CD4-positive, alpha-beta T cell treated with Interleukin-17A for 4 hours (primary cell): Measurements from ENCODE around the gene PARVB.

Source experiments
- DNase-seq: peaks from one replicate; pipeline ENCODE4 v3.0.0-alpha.2; 2020; ENCODE audit warnings: mixed read lengths

Gene PARVB

DNA sequence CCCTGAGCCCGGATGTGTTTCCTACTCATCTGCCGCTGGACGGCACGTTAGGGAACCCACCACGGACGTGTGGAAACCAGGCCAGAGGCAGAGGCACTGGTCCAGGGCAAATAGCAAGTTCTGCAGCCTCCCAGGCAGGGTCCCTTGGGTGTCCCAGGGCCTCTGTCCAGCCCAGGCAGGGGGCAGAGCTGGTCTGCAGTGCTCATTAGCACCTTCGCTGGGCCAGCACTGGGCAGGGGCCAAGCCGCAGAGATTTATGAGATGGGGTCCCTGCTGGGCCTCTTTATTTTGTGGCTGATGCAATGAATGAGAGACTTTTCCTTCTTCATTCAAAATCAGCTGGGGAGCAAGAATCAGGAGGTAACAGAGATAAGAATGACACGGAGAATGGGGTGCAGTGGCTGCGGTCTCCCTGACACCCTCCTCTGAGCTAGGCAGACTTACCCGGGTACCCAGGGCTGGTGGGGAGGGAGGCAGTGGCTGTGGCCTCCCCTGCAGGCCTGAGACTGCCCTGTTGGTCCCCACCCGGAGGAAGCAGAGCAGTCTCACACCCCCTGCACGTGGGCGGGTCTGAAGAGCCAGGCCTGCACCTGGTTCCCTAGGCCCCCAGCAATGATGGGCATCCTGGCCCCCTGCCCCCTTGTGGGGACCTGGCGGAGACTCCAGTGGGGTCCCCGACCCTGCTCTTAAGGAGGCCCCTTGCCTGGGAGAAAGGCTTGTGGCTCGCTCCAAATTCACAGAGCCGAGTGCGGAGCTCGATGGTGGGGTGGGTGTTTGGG is 142.6 kb downstream of the PARVB start:
- no peak for DNase-seq

DNA sequence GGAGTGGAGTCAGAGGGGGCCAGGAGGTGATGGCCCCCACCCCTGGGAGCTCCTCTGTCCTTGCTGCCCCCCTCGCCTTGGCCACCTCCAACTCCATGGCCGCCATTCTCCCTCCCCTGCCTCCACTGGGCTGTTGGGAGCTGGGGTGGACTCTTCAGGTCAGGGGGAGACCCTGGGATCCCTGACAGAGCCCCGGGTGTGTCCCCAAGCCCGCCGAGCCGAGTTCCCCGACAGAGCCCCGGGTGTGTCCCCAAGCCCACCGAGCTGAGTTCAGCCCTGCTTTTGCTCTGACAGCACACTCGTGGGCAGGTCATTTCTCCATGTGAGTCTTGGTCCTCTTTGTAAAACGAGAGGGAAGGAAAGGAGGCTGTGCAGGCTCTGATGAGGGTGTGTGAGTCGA is 143.4 kb downstream of the PARVB start:
- DNase-seq: no peak

DNA sequence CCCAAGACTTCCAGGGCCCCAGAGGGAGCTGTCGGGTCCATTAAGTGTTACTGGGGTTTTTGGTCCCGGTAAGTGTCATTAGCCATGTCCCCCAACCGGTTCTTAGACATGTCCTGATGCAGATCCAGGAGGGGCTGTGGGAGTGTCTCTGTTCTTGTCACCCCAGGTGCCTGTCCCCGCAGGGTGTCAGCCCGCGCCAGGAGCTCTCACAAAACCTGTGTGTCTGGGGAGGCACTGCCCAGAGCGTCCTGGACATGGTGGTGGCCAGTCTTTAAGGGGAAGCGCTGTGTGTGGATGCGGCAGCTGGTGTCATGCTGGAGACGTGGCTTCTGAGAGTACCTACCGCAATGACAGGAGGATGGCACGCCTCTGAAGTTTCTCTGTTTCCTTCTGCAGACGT is 144.1 kb downstream of the PARVB start:
- DNase-seq: no peak

DNA sequence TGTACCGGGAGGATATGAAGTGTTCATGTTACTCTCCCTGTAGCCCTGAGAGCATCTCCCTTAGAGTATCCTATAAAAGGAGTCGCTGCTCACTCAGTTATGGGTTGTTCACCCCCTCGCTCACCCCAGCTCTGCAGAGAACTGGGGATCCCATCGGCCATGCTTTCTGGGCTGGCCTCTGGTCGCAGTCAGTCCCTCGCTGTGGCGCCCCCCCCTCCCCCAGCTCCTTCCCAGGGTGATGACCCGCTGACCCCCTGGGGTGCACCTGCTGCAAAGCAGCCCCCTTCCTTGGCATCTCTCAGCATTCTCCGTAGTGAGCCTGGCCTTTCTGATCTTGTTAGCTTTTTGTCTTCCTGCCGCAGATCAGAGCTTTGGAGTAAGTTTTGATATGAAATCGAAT is 146.4 kb downstream of the PARVB start:
- DNase-seq: no peak

DNA sequence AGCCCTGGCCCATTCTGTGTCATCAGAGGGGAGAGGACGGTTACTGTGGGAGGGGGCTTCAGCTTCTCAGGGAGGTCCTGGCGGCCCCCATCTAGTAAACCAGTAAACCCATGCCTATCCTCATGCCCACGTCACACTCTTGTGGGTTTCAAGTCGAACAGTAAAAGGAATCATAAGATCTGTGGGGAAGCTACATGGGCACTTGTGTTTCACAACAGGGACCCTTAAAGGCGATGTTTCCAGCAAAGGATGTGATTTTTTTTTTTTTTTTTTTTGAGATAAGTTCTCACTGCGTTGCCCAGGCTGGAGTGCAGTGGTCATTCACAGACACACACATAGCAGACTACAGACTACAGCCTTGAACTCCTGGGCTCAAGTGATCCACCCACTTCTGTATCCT is 147.5 kb downstream of the PARVB start:
- DNase-seq: no peak

DNA sequence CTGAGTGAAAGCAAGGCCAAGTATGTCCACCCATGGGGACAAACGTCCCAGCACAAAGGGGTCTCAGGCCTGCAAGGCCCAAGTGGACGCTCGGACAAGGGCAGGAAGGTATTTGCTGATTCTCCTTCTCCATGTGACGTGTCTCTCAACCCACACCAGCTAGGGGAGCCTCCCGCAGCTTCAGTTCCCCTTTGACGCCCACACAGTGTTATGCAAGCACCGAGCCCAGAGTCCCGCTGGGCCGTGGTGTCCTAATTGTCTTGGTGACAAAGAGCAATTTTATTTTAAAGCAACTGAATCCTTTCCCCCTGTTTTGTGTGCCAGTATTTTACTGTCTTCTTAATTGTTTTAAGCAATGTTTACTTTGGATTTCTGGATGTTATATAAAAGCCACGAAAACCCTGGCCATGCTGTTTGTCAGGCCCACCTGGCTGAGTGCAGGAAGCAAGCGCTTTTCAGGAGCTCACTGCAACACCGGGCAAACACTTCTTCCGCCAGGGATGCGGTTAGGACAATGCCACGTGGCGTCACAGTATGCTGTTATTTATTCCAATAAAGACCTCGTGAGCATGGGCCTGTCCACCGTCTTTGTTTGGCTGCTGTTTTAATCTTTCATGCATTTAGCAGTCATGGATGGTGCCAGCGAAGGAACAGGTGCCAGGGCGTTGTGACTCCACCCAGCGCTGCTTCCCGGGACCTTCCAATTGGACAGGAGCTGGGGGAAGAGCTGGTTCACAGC is 148.4 kb downstream of the PARVB start:
- DNase-seq: no peak

DNA sequence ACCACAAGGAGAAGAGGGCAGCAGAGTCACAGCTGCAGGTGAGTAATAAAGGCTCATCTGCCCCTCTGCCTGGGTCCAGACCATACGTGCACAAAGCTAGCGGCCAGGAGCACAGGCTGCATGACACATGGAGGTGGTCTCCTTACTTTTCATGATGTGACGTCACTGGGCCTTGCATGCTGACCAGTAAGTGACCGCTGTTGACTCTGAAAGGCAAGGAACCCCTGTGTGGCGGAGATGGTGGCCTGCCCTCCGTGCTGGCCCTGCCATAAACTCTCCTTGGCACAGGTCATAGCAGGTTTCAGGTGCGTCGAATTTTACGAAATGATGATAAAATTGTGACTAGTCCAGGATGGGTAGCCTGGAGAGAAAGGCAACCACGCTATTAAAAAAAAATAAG is 149.1 kb downstream of the PARVB start:
- no peak for DNase-seq

DNA sequence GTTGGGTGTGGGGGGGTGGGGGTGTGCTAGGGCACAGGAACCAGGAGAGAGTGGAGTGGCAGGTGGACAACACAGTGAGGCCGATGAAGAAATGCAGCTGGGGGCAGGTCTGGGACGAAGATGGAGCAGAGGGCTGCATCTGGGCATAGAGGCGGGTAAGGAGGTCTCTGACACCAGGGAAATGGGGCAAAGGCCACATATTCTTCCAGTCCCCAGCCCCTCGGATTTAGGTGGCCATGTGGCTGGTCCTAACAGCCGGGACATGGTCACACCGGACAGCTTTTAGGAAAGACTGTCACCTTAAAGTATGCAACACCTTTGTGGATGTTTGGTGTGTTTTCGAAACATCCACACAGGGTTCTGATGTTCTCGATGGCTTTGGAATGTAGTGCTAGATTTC is 151.6 kb downstream of the PARVB start:
- no peak for DNase-seq

DNA sequence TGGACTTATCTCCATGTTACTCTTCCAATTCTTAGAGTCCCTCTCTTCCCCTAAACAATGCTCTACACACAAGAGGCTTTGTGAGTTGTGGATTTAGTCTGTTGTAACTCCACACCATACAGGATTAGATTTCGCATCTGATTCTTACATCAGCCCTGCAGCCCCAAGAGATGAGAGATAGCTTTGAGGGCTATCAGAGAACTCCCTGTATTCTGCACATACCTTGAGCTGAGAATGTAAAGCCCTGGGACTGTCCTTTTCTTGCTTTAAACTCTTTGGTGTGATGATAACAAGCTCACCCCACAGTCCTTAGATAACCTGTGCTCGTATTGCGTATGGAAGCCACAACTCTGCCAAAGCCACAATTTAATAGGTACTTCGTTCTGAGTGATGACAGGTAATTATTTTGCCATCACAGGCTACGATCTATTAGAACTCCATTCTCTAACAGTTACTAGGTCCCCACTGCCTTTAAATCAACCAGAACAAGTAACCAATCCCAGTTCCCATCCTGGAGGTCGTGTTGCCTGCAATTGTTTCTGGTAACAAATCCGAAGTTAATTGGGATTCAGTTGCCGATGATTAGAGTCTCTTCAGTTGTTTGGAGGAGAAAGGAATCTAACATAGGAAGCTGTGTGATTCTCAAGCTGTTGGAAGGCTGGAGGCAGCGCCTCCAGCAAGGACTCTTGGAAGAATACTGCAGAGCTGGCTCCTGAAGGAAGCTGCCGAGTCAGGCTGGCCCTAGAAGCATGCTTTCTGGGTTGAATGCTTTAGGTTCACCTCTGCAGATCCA is 155.3 kb downstream of the PARVB start:
- no peak for DNase-seq

DNA sequence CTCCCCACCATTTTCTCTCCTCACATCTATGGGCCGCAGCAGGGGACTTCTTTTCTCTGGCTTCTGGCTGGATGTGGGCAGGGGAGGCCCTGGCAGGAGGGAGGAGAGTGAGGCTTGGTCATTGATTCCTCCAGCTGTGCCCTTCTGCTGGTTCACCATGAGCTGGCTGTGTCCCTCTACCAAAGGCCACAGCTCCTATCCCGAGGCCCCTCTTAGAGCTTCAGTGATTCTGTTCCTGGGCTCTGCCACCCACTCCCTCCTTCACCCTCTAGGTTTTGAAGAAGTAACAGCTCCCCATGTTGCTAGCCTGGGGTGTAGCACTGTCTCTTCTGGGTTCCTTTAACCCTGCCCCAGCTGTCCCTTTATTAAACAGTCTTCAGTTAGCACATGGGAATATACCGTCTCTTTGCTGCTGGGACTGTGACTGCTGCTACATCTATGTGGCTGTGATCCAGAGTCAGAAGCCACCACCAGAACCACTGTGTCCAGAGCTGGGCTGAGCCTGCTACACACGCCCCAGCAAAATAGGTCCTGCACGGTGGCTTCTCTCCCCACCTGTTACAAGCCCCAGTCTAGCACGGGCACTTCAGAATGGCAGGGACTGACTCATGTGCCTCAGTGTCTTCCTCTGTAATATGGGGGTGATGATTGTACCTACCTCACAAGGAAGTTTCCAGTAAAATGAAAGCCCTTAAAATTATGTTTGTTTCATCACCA is 156.0 kb downstream of the PARVB start:
- DNase-seq: no peak

DNA sequence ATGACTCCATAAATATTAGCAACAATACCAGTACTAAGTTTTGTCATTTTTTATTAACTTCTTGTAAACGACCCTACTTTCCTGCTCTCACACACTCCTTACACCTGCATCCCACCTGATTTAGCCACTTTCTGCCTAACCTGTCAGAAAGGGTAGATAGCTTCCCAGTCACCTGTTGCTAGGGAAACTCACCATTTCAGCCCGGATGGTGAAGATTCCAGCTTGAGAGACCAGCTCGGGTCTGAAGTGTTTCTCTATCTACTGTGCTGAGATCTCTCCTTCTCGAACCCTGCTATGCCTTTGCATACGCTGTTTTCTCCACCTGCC is 156.6 kb downstream of the PARVB start, which contains the start of gene PARVG:
Gene PARVG, plus strand, starts transcription at position 220 of the 327 bp plus-strand sequence. CDS start 2,405 bp downstream, outside the sequence.
- DNase-seq: peak; percentile 46

DNA sequence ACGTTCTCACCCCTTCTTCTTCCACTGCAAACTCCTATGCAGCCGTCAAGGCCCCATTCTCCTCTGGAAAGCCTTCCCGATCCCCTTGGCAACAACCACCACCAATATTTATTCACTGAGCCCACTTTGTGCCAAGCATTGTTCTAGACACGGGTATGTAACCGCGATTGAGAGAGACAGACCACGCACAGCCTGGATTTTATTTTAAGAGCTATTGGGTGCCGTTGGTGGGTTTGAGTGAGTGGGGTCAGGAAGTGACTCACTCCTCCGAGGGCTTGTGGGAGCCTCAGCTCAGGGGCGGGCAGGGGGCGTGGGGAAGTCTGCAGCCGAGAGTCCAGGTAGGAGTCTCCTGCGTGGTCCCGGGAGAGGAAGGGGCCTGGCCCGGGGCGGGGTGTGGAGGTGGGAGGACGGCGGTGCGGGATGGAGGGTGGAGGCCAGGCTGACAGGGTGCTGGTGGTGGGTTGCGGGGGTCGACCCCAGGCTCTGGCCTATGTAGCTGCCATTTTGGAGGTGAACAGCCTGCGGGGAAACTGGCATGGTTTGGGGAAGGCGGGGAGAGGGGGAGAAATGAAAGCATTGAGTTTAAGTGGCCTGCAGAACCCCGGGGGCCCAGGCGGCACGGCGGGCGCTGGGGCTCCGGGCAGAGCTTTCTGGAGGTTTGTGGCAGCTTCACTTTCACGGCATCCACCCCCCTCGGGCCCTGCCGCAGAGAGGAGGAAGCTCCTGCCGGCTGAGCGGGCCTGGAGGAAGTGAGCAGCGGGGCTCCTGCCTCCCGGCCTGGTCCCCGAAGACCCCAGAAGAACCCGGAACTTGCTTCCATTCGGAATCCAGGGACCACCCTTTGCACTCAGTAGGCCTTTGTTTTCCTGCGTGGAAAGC is 157.2 kb downstream of the PARVB start:
- DNase-seq: peak; percentile 82

DNA sequence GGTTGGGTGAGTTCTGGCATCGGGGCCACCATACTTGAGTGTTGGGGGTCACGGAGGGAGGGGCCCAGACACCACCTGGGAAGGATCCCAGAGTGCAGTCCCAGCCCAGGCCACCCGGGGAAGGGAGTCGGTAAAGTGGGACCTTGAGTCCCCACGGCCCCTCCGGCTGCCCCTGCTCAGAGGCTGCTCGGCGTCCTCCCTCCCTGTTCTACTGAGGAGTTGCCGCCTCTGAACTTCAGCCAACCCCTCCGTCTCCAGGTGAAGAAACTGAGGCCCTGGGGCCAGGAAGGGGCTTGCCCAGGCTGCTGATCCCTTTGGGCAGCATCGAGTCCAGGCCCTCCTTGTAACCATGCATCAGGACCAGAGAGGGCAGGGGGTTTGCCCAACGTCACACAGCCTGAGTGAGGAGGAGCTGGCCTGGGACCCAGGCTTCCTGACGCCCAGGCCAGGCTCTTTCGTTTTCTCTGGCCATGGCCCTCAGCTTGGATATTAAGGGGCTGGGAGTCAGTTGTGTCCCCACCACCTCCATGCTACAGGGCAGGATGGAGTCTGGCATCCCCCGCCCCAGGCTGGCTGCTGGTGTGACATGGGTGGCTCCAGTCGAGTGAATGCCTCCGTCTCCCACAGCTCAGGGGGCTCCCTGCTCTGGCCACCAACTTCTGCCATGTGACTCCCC is 157.9 kb downstream of the PARVB start:
- DNase-seq: peak; percentile 34

DNA sequence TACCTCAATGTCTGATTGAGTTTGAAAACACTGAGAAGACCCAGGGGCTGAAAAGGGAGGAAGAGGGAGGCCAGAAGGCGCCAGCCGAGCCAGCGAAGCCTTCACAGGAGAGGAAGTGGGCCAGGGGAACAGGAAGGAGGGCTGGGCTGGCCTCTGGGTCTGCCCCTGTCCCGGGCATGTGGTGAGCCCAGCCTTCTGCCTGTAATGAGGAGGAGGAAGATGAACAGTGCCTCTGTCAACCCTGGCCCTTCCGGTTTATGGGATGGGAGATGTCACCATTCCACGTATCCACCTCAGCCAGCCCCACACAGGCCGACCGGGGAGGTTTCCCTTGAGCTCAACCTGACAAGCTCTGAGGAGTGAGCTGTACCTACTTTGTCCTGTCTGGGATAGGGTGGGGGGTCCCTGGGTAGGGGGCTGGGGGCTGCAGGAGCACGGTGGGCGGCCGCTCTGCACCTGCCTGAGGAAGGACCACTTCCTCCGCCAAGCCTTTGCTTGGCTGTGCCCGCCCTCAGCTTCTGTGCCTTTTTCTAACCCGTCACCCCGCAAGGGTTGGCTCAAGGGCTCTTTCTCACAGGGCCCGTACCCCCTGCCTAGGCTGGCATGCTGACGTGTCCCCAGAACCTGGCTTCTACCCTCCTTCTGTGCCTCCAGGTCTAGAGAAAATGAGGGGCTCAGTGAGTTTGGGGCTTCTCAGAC is 158.6 kb downstream of the PARVB start:
- DNase-seq: peak; percentile 60

DNA sequence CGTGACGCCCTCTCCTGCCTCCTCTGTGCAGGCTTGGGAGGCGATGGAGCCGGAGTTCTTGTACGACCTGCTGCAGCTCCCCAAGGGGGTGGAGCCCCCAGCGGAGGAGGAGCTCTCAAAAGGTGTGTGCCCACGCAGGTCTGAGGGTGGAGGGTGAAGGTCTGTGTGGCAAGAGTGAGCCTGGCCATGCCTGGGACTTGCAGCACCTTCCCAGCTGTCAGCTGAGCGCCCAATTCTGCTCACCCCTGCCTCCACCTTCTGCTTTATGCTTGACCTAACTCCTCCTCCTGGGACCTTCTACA is 159.1 kb downstream of the PARVB start:
- DNase-seq: no peak

DNA sequence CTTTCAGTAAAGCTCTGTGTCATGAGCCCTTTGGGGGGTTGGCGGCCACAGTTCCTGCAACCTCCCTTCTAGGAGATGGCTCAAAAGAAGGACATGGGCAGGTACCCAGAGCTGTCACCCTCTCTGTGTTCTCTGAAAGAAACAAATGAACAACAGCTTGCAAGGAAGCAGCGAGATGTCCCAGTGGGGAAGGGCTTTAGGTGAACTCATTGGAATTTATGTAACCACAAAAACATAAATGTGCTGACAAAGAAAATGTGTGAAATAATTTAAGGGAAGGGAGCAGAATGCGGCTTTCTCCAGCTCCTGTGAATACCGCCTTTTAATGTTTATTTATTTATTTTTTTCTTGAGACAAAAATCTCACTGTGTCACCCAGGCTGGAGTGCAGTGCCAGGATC is 159.9 kb downstream of the PARVB start:
- DNase-seq: no peak

DNA sequence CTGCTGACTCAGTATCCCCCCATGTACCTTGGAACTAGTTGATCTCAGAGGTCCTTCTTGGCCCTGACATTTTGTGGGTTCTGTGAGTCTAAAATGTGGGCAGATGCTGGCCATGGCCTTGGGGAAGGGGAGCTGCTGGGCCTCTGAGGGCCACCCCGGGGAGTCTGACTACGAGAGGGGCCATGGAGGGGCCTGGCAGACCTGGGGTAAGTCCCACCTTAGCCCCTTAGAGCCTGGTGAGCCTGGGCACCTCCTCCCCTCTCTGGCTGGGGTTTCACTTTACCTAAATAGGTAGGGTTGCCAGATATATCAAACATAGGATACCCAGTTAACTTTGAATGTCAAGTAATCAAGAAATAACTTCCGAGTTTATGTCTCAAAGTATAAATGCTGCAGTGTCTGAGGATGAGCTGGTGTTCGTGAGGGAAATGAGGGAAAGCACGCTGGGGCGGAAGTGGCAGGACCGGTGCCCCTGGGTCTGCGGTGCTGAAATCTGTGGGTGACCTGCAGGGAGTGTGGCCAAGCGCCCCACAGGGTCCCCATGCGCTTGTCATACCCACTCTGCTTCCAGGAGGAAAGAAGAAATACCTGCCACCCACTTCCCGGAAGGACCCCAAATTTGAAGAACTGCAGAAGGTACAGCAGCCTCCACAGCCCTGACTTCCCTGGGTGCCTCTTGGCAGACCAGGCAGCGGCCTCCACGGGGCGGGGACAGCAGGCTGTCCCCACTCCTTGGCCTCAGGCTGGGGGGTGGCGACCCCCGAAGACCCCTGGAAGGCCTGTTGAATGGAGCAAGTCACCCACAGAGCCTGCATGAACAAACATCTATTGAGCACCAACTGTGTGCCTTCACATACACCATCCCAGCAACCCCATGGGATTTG is 161.4 kb downstream of the PARVB start:
- DNase-seq: no peak

DNA sequence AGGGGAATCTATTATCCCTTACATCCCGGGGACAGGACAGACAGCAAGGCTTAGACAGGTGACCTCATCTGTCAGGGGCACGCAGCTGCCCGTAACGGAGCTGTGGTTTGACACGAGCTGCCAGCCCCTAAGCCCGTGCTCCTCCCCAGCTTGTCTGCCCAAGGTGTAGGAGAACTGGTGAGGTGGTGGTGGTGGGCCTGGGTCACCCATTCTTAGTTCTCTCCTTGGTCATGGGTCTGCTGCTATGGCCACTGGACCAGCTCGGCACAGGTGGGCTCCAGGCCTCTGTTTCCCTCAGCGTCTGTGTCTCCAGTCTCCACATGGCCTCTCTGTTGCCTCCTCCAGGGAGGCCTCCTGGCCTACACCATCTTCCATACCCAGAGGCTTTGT is 162.0 kb downstream of the PARVB start:
- DNase-seq: no peak

DNA sequence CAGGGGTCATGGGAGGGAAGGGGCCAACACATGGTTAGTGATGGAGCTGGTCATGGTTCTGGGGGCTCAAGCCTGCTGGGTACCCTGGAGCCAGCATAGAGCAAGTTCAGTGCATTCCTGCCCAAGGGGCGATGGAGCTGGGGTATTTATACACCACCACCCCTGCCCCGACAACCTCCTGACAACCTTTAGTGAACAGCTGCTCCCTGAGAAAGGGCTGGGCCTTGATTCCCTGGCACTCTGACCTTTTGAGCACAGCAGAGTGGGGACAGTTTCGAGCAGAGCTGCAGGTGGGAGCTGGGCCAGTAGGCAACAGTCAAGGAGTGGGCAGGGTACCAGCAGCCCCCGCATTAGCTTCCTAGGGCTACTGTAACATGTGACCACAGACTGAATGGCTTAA is 162.6 kb downstream of the PARVB start:
- DNase-seq: no peak

DNA sequence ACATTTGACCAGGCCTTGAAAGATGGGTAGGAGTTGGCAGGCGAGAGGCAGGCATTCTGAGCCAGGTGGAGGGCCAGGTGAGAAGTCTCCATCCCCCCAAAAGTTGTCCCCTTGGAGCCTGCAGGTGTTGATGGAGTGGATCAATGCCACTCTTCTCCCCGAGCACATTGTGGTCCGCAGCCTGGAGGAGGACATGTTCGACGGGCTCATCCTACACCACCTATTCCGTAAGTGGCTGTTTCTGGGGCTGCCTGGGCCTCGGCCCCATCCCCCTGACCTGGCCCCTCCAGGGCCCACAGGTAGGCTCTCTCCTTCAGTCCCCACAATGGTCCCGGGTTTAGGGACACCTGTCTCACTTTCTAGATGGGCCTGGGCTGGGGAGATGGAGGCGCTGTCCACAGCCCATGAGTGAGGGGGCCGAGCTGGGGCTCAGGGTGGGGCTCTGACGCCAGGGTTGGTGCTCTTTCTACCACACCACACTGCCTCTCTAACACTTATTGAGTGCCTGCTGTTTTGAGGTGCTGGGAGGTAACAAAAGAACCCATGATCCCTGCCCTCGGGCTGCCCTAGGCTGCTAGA is 163.6 kb downstream of the PARVB start:
- no peak for DNase-seq
